ENCODE data around the gene DIP2C. TPM values are rescaled to one million over a fixed set of nuclear protein-coding genes. Genes with fewer than 3 reads are reported as not detected.
"Not testable (repeated sequence)": the region's sequence is repeated elsewhere in the genome, so short reads cannot be mapped to it uniquely, and the experiment has no call there.

DIP2C gene
- total RNA-seq, 2 donors from 2014 or later, result 11.0 to 12.2 TPM

DNA sequence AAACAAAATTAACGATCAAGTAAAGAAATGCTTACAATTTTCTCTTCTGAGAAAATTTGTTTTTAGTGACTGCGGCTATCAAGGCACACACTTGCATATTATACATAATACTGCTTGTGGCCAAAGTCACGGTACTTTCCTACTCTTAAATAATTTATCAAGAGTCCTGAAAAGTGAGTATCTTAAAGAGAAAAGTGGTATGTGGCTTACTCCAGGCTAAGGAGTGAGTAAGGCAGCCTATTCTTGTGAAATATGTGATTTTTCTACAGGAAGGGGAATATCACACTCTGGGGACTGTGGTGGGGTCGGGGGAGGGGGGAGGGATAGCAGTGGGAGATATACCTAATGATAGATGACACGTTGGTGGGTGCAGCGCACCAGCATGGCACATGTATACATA lies 240.1 kb downstream of the DIP2C start:
- not testable (repeated sequence) for DNase-seq

GRCh38 chr10:443459-443858 lies 246.0 kb downstream of the DIP2C start:
- DNase-seq (no peak), ATAC-seq (no peak)
- intact Hi-C loops (cut with DNase I, micrococcal nuclease), result no loop called here

More for the DNA sequence above, 240.1 kb downstream of the DIP2C start:
- intact Hi-C loops (cut with DNase I, micrococcal nuclease); ATAC-seq: not testable (repeated sequence)

- DNase-seq (no peak), ATAC-seq (no peak)
- intact Hi-C loops (cut with DNase I, micrococcal nuclease), result no loop called here
These were observed 247.3 kb downstream of the DIP2C start for GRCh38 chr10:442209-442608.

GRCh38 chr10:441659-442058 lies 247.8 kb downstream of the DIP2C start:
- DNase-seq, result no peak
- intact Hi-C loops (cut with DNase I, micrococcal nuclease), result no loop called here
- ATAC-seq, result no peak

GRCh38 chr10:440127-440526 lies 249.3 kb downstream of the DIP2C start:
- intact Hi-C loops (cut with DNase I, micrococcal nuclease), result no loop called here
- no peak for DNase-seq
- peak; percentile 84 for ATAC-seq

- intact Hi-C loops (cut with DNase I, micrococcal nuclease), result no loop called here
- ATAC-seq (no peak), DNase-seq (no peak)
These were observed 251.6 kb downstream of the DIP2C start for GRCh38 chr10:437698-438490.

DNA sequence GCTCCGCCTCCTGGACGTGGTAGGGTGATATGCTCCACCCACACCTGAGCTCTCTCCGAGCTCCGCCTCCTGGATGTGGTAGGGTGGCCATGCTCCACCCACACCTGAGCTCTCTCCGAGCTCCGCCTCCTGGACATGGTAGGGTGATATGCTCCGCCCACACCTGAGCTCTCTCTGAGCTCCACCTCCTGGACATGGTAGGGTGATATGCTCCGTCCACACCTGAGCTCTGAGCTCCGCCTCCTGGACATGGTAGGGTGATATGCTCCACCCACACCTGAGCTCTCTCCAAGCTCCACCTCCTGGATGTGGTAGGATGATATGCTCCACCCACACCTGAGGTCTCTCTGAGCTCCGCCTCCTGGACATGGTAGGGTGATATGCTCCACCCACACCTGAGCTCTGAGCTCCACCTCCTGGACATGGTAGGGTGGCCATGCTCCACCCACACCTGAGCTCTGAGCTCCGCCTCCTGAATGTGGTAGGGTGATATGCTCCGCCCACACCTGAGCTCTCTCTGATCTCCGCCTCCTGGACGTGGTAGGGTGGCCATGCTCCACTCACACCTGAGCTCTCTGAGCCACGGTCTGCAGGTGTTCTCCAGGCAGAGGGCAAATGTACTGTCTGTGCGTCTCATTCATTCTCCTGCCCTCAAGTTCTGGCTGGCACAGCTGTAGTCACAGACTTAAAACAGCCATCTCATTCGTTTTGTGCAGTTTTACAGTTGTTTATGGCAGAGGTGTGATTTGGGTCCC lies 252.4 kb downstream of the DIP2C start:
- no peak for DNase-seq
- intact Hi-C loops (cut with DNase I, micrococcal nuclease), result no loop called here
- ATAC-seq, result no peak

DNA sequence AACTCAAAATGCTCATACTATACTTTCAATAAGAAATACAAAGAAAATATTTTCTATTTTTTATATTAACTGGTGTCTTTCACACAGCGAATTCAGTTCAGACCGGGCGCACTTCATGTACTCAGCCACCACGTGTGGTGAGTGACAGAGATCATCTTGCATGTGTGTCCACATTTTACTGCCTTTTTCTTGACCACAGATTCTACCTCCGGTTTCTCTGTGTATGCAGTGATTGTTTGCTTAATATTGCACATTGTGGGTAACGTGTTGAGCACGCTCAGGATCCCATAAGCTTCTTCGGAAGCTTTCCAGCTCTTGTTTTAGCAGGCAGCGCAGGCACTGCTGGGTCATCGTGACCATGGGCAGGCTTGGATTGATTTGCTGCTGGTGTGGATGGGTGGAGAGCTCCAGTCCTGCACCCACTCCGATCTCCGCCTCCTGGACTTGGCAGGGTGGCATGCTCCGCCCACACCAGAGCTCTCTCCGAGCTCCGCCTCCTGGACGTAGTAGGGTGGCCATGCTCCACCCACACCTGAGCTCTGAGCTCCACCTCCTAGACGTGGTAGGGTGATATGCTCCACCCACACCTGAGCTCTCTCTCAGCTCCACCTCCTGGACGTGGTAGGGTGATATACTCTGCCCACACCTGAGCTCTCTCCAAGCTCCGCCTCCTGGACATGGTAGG lies 253.3 kb downstream of the DIP2C start:
- intact Hi-C loops (cut with DNase I, micrococcal nuclease), result no loop called here
- DNase-seq (no peak), ATAC-seq (no peak)

DNA sequence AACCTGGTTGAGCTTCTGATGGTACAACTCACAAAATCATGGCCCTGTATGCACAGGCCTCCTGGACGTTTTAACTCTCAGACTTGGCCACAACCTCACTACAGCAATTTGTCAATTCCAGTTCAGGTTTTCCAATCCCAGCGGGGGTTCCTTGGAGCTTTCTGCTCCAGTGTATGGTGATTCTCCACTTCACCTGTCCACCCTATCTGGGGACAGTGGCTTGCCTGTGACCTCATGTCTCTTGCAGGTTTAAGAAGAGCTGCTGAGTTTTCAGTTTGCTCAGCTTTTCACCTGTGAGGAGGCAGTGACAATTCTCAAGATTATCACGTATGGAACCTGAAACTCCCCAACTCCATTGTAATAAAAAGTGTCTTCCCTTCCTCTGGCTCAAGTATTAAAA lies 254.1 kb downstream of the DIP2C start:
- intact Hi-C loops (cut with DNase I, micrococcal nuclease), result no loop called here
- DNase-seq (no peak), ATAC-seq (no peak)

DNA sequence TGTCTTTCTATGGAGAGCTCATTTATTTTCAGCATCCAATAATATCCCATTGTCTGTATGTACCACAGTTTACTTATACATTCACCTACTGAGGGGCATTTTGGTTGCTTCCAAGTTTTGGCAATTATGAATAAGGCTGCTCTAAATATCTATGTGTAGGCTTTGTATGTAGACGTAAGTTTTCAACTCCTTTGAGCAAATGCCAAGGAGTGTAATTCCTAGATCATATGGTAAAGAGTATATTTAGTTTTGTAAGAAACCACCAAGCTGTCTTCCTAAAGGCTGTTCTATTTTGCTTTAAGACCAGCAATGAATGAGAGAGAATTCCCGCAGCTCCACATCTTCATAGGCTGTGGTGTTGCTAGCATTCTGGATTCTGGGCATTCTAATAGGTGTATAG lies 259.8 kb downstream of the DIP2C start:
- DNase-seq (no peak), ATAC-seq (no peak)
- intact Hi-C loops (cut with DNase I, micrococcal nuclease), result no loop called here

GRCh38 chr10:427761-428519 lies 261.5 kb downstream of the DIP2C start:
- DNase-seq, result no peak
- intact Hi-C loops (cut with DNase I, micrococcal nuclease), result no loop called here
- ATAC-seq, result peak; percentile 87

DNA sequence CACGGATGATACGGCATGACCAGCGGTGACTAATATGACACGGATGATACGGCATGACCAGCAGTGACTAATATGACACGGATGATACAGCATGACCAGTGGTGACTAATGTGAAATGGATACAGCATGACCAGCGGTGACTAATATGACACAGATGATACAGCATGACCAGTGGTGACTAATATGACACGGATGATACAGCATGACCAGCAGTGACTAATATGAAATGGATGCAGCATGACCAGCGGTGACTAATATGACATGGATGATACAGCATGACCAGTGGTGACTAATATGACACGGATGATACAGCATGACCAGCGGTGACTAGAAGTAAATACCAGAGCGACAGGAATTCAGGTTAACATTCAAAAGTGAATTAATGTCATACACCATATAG lies 264.1 kb downstream of the DIP2C start:
- DNase-seq; intact Hi-C loops (cut with DNase I, micrococcal nuclease); ATAC-seq: not testable (repeated sequence)

- intact Hi-C loops (cut with DNase I, micrococcal nuclease); ATAC-seq; DNase-seq: not testable (repeated sequence)
These were observed 264.7 kb downstream of the DIP2C start for GRCh38 chr10:424724-425123.

DNA sequence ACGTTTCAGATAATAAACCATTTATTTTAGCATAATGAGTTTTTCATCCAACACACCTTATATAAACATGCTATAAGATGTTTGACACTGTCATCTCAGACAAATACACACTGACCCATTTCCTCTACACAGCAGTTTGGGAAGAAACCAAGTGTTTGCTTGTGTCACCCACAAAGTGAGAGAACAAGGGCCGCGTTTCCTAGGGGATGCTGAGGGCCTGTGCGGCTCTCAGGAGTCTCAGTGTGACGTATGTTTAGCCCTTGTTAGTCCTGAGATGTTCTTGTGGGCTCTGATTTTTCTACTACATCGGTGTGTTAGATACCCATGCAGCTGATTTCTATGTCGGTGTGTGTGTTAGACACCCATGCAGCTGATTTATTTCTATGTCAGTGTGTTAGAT lies 266.3 kb downstream of the DIP2C start:
- ATAC-seq (no peak), DNase-seq (no peak)
- intact Hi-C loops (cut with DNase I, micrococcal nuclease), result no loop called here

DNA sequence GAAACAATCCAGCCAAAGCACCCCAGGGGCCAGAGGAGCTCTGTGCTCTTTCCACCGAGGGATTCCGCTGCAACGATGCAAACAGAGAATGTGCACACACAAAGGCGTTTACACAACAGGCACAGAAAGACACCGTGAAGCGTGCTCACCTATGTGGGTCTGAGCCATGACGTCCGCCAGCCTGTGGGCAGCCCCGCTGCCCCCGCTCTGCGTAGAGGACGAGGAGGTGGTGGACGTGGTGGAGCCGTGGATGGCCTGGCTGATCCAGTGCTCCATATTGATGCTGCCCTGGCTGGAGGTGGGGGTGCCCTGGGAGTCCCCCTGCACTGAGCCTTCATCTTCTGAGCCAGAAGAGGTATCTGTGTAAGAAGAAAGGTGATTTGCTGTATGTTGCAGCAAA lies 266.8 kb downstream of the DIP2C start:
- intact Hi-C loops (cut with DNase I, micrococcal nuclease), result no loop called here
- no peak for ATAC-seq
- DNase-seq, result no peak

DNA sequence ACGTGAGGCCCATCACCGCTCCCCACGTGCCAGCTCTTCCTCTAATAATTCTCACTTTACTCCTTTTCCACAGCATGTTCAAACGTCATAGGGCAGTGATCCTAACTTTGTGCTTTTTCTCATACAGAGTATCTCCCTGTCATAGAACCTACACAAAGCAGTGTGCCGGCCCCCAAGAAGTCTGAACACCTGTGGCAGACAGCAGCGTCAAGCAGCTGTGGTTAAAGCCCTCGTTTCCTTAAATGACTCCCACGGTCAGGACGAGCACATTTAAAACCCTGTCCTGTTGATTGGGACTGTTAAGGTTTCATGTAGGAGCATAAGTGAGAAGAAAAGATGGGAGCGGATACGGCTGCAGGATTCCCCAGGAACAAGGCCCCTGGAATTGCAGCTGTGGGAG lies 267.2 kb downstream of the DIP2C start:
- DNase-seq (no peak), ATAC-seq (no peak)
- intact Hi-C loops (cut with DNase I, micrococcal nuclease), result no loop called here

DNA sequence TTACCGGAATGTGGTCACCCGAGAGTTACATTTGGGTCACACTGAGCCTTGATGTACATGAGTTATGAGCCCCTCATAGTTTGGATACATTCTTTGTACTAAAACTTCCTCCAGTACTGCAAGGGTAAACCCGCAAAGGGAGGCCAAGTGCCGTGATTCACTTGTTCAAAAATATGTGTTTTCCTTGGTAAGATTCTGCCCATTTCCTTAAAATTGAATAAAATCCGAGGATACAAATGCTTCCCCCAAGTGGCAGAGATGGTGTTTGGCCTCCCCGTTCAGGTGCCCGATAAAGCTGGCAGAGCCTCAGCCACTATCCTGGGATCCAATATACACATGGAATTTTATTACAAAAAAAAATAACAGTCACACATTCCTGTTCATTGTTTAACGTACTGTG lies 268.3 kb downstream of the DIP2C start:
- DNase-seq (no peak), ATAC-seq (no peak)
- intact Hi-C loops (cut with DNase I, micrococcal nuclease), result no loop called here

DNA sequence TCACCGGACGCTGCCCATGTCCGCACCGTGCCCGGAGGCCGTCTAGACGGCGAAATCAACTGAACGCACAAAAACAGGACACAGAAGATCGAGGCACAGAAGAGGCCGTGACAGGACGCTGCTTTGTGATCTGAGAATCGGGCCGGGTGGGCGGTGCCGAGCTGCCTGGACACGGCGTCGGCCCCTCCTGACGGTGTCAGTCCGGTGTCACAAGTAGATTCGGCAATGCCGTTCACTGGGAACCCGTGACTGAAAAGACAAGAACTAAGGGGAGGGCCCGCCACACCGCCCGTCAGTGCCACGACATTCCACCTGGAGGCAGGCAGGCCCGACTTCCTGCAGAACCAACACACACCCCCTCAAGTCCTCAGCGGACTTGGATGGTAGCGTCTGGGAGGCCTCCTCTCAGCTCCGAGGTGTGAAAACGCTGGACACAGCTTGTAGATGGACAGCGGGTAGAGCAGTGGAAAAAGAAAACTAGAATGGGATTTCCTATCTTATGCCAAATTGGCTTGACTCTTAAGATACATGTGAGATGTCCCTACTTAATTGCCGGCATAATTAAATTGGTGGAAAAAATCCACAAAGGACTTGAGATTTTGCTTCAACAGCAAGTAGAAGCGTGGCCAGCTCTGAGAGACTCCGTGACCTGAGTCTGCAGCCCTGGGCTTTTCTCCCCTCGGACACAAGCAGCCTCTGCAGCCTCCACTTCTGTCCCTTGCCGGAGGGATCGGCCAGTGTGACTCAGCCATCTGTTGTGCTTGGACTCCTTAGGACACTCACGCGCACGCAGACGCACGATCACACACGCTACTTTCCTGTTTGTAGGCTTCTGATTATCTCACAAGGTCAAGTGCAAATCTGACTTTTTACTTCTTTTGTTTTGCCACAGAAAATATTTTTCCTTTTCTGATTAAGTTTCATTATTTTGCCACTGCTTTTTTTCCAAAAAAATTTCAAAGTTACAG lies 269.0 kb downstream of the DIP2C start:
- DNase-seq, result no peak
- intact Hi-C loops (cut with DNase I, micrococcal nuclease), result no loop called here
- no peak for ATAC-seq

All from left colon (tissue), 2 donors.